ENCODE measurements around the gene CDS2.

GRCh38 chr20:5143851-5144250, 17.0 kb downstream of the CDS2 start:
- no peak for TF ChIP-seq JUND (IDR thresholded peaks at IDR 0.05)
- TF ChIP-seq CTCF (IDR thresholded peaks at IDR 0.05 in 2 of 3, conservative IDR thresholded peaks at IDR 0.05 in 1 of 3; ENCODE audit: borderline replicate concordance in 1 of 3, insufficient read depth in 1 of 3, low read depth in 2 of 3, low read length in 2 of 3), result no peak
